ENCODE data around the gene TPTE2. TPM values are rescaled to one million over a fixed set of nuclear protein-coding genes. Genes with fewer than 3 reads are reported as not detected.
"Not testable (repeated sequence)": the region's sequence is repeated elsewhere in the genome, so short reads cannot be mapped to it uniquely, and the experiment has no call there.

The TPTE2 gene
- total RNA-seq, 1 donor from 2014 or later: not detected

GRCh38 chr13:19573120-19573716 is 11.9 kb upstream of the TPTE2 start:
- ATAC-seq: no peak
- intact Hi-C loops (cut with micrococcal nuclease): no loop called here
- no peak for DNase-seq

GRCh38 chr13:19572280-19572679 is 10.9 kb upstream of the TPTE2 start:
- no peak for ATAC-seq
- DNase-seq: no peak
- intact Hi-C loops (cut with micrococcal nuclease): no loop called here

GRCh38 chr13:19567820-19568534 is 6.6 kb upstream of the TPTE2 start:
- intact Hi-C loops (cut with micrococcal nuclease): no loop called here
- DNase-seq (no peak), ATAC-seq (no peak)

- DNase-seq (no peak), ATAC-seq (no peak)
- intact Hi-C loops (cut with micrococcal nuclease): no loop called here
Observed at GRCh38 chr13:19561585-19561984, 253 bp upstream of the TPTE2 start.

GRCh38 chr13:19560672-19561071 is 660 bp downstream of the TPTE2 start:
- ATAC-seq; intact Hi-C loops (cut with micrococcal nuclease); DNase-seq: not testable (repeated sequence)

GRCh38 chr13:19559739-19560138 is 1.6 kb downstream of the TPTE2 start:
- ATAC-seq; intact Hi-C loops (cut with micrococcal nuclease); DNase-seq: not testable (repeated sequence)

- ATAC-seq, DNase-seq: not testable (repeated sequence)
Observed at GRCh38 chr13:19557287-19557686, 4.0 kb downstream of the TPTE2 start.

GRCh38 chr13:19549245-19549644 is 12.1 kb downstream of the TPTE2 start:
- intact Hi-C loops (cut with micrococcal nuclease); ATAC-seq; DNase-seq: not testable (repeated sequence)

More at GRCh38 chr13:19557287-19557686, 4.0 kb downstream of the TPTE2 start:
- intact Hi-C loops (cut with micrococcal nuclease): not testable (repeated sequence)

GRCh38 chr13:19525634-19526033 is 35.7 kb downstream of the TPTE2 start:
- intact Hi-C loops (cut with micrococcal nuclease); ATAC-seq; DNase-seq: not testable (repeated sequence)

- intact Hi-C loops (cut with micrococcal nuclease): no loop called here
- no peak for DNase-seq
- ATAC-seq: no peak
Observed at GRCh38 chr13:19519049-19519448, 42.3 kb downstream of the TPTE2 start.

- intact Hi-C loops (cut with micrococcal nuclease); ATAC-seq; DNase-seq: not testable (repeated sequence)
Observed at GRCh38 chr13:19507623-19508022, 53.7 kb downstream of the TPTE2 start.

- ATAC-seq; intact Hi-C loops (cut with micrococcal nuclease); DNase-seq: not testable (repeated sequence)
Observed at GRCh38 chr13:19460126-19460525, 101.2 kb downstream of the TPTE2 start.

GRCh38 chr13:19439056-19439686 is 122.2 kb downstream of the TPTE2 start:
- intact Hi-C loops (cut with micrococcal nuclease); ATAC-seq: not testable (repeated sequence)
- peak; percentile 45 for DNase-seq

GRCh38 chr13:19437780-19438179 is 123.6 kb downstream of the TPTE2 start:
- ATAC-seq; DNase-seq; intact Hi-C loops (cut with micrococcal nuclease): not testable (repeated sequence)

GRCh38 chr13:19422236-19422635 is 139.1 kb downstream of the TPTE2 start:
- DNase-seq; ATAC-seq; intact Hi-C loops (cut with micrococcal nuclease): not testable (repeated sequence)

GRCh38 chr13:19412494-19412893 is 148.8 kb downstream of the TPTE2 start:
- intact Hi-C loops (cut with micrococcal nuclease); DNase-seq; ATAC-seq: not testable (repeated sequence)

- ATAC-seq; DNase-seq; intact Hi-C loops (cut with micrococcal nuclease): not testable (repeated sequence)
Observed at GRCh38 chr13:19382746-19383511, 178.4 kb downstream of the TPTE2 start.

GRCh38 chr13:19382111-19382510 is 179.2 kb downstream of the TPTE2 start:
- intact Hi-C loops (cut with micrococcal nuclease): no loop called here
- no peak for ATAC-seq
- no peak for DNase-seq

Data from left ventricle myocardium superior (tissue), 1 donor.